Esophagus muscularis mucosa (tissue), 4 donors: ENCODE results near the gene ZNF578. TPM values are rescaled to one million over a fixed set of nuclear protein-coding genes. Genes with fewer than 3 reads are reported as not detected.
"Not testable (repeated sequence)": the region's sequence is repeated elsewhere in the genome, so short reads cannot be mapped to it uniquely, and the experiment has no call there.

ENCODE experiments used
- DNase-seq: peaks from one replicate; pipeline ENCODE4 v3.0.0-alpha.2; 2017; ENCODE audit errors: extremely low spot score
- H3K27ac ChIP-seq, 4 donors: fragments of 200-600 bp; sonication (generic); replicated peaks in 1 of 4; 1 replicate in 3 of 4; 2 replicates in 1 of 4; pipeline ENCODE4 v1.5.1; 2016 to 2019; ENCODE audit warnings: mild to moderate bottlenecking in 1 of 4
- H3K27me3 ChIP-seq, 4 donors: fragments of 200-600 bp; sonication (generic); one replicate each; pipeline versions ENCODE4 v1.5.1 to v1.6.0; 2016 to 2019
- H3K36me3 ChIP-seq, 4 donors: fragments of 200-600 bp; sonication (generic); one replicate each; pipeline ENCODE4 v1.5.1; 2016 to 2019
- H3K4me1 ChIP-seq, 4 donors: fragments of 200-600 bp; sonication (generic); one replicate each; pipeline ENCODE4 v1.5.1; 2016 to 2019
- H3K4me3 ChIP-seq, 4 donors: fragments of 200-600 bp; sonication (generic); 1 replicate in 2 of 4; 2 replicates in 2 of 4; pipeline ENCODE4 v1.5.1; 2016 to 2019; ENCODE audit warnings: mild to moderate bottlenecking in 4 of 4, moderate library complexity in 1 of 4
- H3K9me3 ChIP-seq, 4 donors: fragments of 200-600 bp; sonication (generic); 1 replicate in 3 of 4; 2 replicates in 1 of 4; pipeline ENCODE4 v1.5.1; 2016 to 2019
- EP300 ChIP-seq: sonication (generic); formaldehyde crosslinking; IDR thresholded peaks from one replicate; pipeline ENCODE4 v1.6.1; 2017; ENCODE audit warnings: antibody characterized with exemption
- POLR2A ChIP-seq: fragments of 450-650 bp; IDR thresholded peaks from one replicate; pipeline ENCODE4 v1.6.1; 2017; ENCODE audit warnings: antibody characterized with exemption, moderate library complexity, mild to moderate bottlenecking, low read depth
- POLR2AphosphoS5 ChIP-seq, 2 donors: sonication (generic); formaldehyde crosslinking; IDR thresholded peaks; one replicate each; pipeline ENCODE4 v1.6.1; 2017; ENCODE audit warnings: antibody characterized with exemption in 2 of 2
- WGBS: methylation state at CpG from one replicate; pipeline ENCODE4 v1.1.5; 2018; 5-methylcytosine and 5-hydroxymethylcytosine counted together
- intact Hi-C: fragments of 100-400 bp; cut with DNase I; formaldehyde crosslinking; loops from one replicate; pipeline ENCODE4 v1.15.1; 2023
- total RNA-seq, 4 donors: library from RNA; depleted of rRNA; stranded (reverse); fragments of >200 nt; gene quantifications; one replicate each; pipeline versions ENCODE4 v1.1.0 to v1.2.1, GENCODE V29; 2016
- TF ChIP-seq, protein P1 (sequence below), 3 experiments: fragments of 200-600 bp in 2 of 3; fragments of 450-650 bp in 1 of 3; sonication (generic) in 2 of 3; IDR thresholded peaks; one replicate each; pipeline ENCODE4 v1.5.1; 2017 to 2019; ENCODE audit warnings: antibody characterized with exemption in 3 of 3, mild to moderate bottlenecking in 2 of 3, moderate library complexity in 1 of 3

The ZNF578 gene
- total RNA-seq, 4 donors from 2014 or later = 1.4 to 4.2 (median 3.2) TPM

DNA sequence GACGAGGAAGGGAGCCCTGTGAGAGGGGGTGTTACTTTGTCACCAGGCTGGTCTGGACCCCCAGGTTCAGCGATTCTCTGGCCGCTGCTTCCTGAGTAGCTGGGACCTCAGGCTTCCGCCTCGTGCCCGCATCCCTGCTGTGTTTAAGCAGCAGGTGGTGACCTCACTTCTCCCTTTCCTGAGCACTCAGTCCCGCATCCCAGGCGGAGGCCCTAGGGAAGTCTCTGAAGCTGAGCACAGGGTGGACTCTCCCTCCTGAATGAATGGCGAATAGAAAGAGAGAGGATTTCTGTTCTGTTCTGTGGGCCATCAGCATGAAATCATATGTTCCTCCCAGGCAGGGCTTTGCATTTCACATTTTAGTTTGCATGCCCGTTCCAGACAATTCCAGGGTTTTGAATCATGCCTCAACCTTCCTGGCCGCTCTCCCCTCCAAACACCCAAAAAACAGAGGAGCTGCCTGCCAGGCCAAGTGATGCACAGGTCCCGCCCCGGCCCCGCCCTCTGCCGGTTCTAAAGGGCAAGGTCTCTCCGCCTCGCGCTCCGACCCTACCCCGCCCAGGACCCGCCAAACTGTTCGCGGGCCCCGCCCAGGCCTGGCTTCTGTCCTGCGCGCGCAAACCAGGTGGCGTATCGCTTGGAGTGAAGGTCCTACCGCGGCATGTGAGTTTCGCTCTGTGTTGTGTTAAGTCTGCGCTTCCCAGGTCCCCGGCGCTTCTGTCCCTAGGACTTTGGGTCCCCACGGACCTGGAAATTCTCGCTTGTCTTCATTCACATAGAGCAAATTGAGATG is 39.0 kb downstream of the ZNF578 start:
- peaks cover 0 to 71% (median 31%) of the 10 kb centered on the region in 4 donors for H3K9me3 ChIP-seq
- H3K36me3 ChIP-seq = peaks cover 0 to 8% (median 2%) of the 10 kb centered on the region in 4 donors
- H3K27me3 ChIP-seq = no peaks in the 10 kb centered on the region
- intact Hi-C loops = no loop called here
- DNase-seq = no peak
- peaks cover 0 to 15% (median 0%) of the 10 kb centered on the region in 4 donors for H3K4me1 ChIP-seq
- H3K27ac ChIP-seq = no peak overlapping the region
- peak overlapping the region; percentile 34 to 48 (median 46) for H3K4me3 ChIP-seq
- WGBS = 31% methylated on average over 17 of the region's 37 CpGs
- no peak for TF ChIP-seq EP300
- TF ChIP-seq, protein P1, sequence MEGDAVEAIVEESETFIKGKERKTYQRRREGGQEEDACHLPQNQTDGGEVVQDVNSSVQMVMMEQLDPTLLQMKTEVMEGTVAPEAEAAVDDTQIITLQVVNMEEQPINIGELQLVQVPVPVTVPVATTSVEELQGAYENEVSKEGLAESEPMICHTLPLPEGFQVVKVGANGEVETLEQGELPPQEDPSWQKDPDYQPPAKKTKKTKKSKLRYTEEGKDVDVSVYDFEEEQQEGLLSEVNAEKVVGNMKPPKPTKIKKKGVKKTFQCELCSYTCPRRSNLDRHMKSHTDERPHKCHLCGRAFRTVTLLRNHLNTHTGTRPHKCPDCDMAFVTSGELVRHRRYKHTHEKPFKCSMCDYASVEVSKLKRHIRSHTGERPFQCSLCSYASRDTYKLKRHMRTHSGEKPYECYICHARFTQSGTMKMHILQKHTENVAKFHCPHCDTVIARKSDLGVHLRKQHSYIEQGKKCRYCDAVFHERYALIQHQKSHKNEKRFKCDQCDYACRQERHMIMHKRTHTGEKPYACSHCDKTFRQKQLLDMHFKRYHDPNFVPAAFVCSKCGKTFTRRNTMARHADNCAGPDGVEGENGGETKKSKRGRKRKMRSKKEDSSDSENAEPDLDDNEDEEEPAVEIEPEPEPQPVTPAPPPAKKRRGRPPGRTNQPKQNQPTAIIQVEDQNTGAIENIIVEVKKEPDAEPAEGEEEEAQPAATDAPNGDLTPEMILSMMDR (IDR thresholded peaks at IDR 0.05) = no peak
- no peak for TF ChIP-seq POLR2A
- TF ChIP-seq POLR2AphosphoS5 (IDR thresholded peaks at IDR 0.05) = no peak

GRCh38 chr19:52492994-52493470 is 39.7 kb downstream of the ZNF578 start:
- peaks cover 0 to 15% (median 0%) of the 10 kb centered on the region in 4 donors for H3K4me1 ChIP-seq
- DNase-seq = no peak
- H3K4me3 ChIP-seq = peak overlapping the region; percentile 34 to 48 (median 46)
- H3K27ac ChIP-seq = no peak overlapping the region
- peaks cover 0 to 66% (median 25%) of the 10 kb centered on the region in 4 donors for H3K9me3 ChIP-seq
- no peak for TF ChIP-seq EP300
- TF ChIP-seq, protein P1 (IDR thresholded peaks at IDR 0.05) = peak; percentile 24 to 43 (median 37)
- peaks cover 0 to 8% (median 2%) of the 10 kb centered on the region in 4 donors for H3K36me3 ChIP-seq
- 7% methylated on average over 19 of the region's 28 CpGs for WGBS
- H3K27me3 ChIP-seq = no peaks in the 10 kb centered on the region
- intact Hi-C loops = no loop called here

- Histone ChIP-seq H3K4me1 (peaks cover 0 to 15% (median 0%) of the 10 kb centered on the region in 4 donors), H3K27ac (no peak overlapping the region), H3K27me3 (no peaks in the 10 kb centered on the region), H3K9me3 (peaks cover 0 to 54% (median 16%) of the 10 kb centered on the region in 4 donors), H3K36me3 (peaks cover 0 to 14% (median 2%) of the 10 kb centered on the region in 4 donors), H3K4me3 (no peak overlapping the region)
- WGBS = 95% methylated on average over 3 of the region's 3 CpGs
- intact Hi-C loops = no loop called here
- no peak for DNase-seq
- TF ChIP-seq POLR2A (no peak), EP300 (no peak), POLR2AphosphoS5 (IDR thresholded peaks at IDR 0.05) (no peak)
- TF ChIP-seq, protein P1 (IDR thresholded peaks at IDR 0.05) = no peak
Observed at GRCh38 chr19:52494518-52494917, 41.2 kb downstream of the ZNF578 start.

DNA sequence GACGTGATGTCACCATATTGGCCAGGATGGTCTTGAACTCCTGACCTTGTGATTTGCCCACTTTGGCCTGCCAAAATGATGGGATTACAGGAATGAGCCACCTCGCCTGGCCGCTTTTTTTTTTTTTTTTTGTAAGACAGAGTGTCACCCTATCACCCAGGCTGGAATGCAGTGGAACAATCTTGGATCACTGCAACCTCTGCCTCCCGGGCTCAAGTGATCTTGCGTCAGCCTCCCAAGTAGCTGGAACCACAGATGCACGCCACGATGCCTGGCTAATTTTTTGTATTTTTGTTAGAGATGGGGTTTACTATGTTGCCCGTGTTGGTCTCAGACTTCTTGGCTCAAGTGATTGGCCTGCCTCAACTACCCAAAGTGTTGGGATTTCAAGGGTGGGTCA is 45.2 kb downstream of the ZNF578 start:
- peaks cover 0 to 36% (median 9%) of the 10 kb centered on the region in 4 donors for H3K9me3 ChIP-seq
- TF ChIP-seq, protein P1 (IDR thresholded peaks at IDR 0.05) = no peak
- TF ChIP-seq POLR2A = no peak
- no peak for TF ChIP-seq EP300
- TF ChIP-seq POLR2AphosphoS5 (IDR thresholded peaks at IDR 0.05) = no peak
- no peak for DNase-seq
- 99% methylated on average over 8 of the region's 8 CpGs for WGBS
- no peak overlapping the region for H3K4me3 ChIP-seq
- no peak overlapping the region for H3K27ac ChIP-seq
- no peaks in the 10 kb centered on the region for H3K27me3 ChIP-seq
- H3K4me1 ChIP-seq = no peaks in the 10 kb centered on the region
- intact Hi-C loops = no loop called here
- peaks cover 12 to 34% (median 23%) of the 10 kb centered on the region in 4 donors for H3K36me3 ChIP-seq

DNA sequence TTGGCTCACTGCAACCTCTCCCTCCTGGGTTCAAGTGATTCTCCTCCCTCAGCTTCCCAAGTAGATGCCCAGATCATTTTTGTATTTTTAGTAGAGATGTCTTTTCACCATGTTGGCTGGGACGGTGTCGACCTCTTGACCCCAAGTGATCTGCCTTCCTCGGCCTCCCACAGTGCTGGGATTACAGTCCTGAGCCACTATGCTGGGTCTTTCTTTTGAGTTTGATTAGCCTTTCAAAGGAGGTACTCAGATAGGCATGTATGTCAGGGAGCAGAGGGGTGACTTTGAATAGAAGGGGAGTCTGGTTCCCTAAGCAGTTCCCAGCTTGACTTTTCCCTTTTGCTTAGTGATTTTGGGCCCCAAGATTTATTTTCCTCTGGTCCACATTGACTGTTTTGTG is 47.1 kb downstream of the ZNF578 start:
- H3K4me1 ChIP-seq, H3K27ac ChIP-seq, H3K4me3 ChIP-seq, H3K27me3 ChIP-seq, intact Hi-C loops, DNase-seq: not testable (repeated sequence)
- 35% methylated on average over 3 of the region's 3 CpGs for WGBS
- peaks cover 0 to 37% (median 6%) of the 10 kb centered on the region in 4 donors for H3K9me3 ChIP-seq
- H3K36me3 ChIP-seq = peaks cover 23 to 53% (median 35%) of the 10 kb centered on the region in 4 donors

- H3K9me3 ChIP-seq = peaks cover 0 to 35% (median 5%) of the 10 kb centered on the region in 4 donors
- DNase-seq, H3K4me1 ChIP-seq, intact Hi-C loops, H3K27ac ChIP-seq, H3K27me3 ChIP-seq, H3K4me3 ChIP-seq: not testable (repeated sequence)
- WGBS = 88% methylated on average over 12 of the region's 12 CpGs
- peaks cover 23 to 58% (median 40%) of the 10 kb centered on the region in 4 donors for H3K36me3 ChIP-seq
Observed at GRCh38 chr19:52500991-52501390, 47.6 kb downstream of the ZNF578 start.
